PC-3 (cell line): ENCODE results near the gene GNB1. TPM values are rescaled to one million over a fixed set of nuclear protein-coding genes. Genes with fewer than 3 reads are reported as not detected.
A peak's percentile ranks its signal among the peaks of the same experiment; 100 is the strongest.

Source experiments
- ATAC-seq: fragments of 200-7000 bp; cut with Tn5 transposase; 2 replicates; pipeline ENCODE4 v1.9.1; 2020; ENCODE audit warnings: mild to moderate bottlenecking, moderate library complexity
- Bru-seq: library from RNA; stranded (reverse); fragments of 400-500 nt; gene quantifications from one replicate; lab custom pipeline; 2021; lab: Mats Ljungman, UMichigan
- BruChase-seq, 2 experiments: library from RNA; stranded (reverse); fragments of 400-500 nt; gene quantifications; one replicate each; lab custom pipeline; 2021; lab: Mats Ljungman, UMichigan
- BruUV-seq: library from RNA; stranded (reverse); fragments of 400-500 nt; replicated peaks from 2 replicates; lab custom pipeline; 2021; lab: Mats Ljungman, UMichigan
- CTCF ChIA-PET: fragments of 300-600 bp; sonication (Branson Sonifier 250); formaldehyde crosslinking; loops from one replicate; lab custom pipeline; 2022; ENCODE audit warnings: antibody characterized with exemption; lab: Charles Lee
- POLR2A ChIA-PET: fragments of 300-600 bp; sonication (Branson Sonifier 250); formaldehyde crosslinking; loops from one replicate; lab custom pipeline; 2022; ENCODE audit warnings: antibody characterized with exemption; ENCODE audit not compliant: unreplicated experiment; lab: Charles Lee
- DNase-seq: peaks from one replicate; pipeline ENCODE4 v3.0.0-alpha.2; 2015
- H2AFZ ChIP-seq: fragments of 300-600 bp; sonication (generic); 2 replicates; pipeline ENCODE4 v1.6.0; 2016; ENCODE audit warnings: antibody characterized with exemption, low read length
- H3F3A ChIP-seq: fragments of 300-600 bp; sonication (generic); one replicate; pipeline ENCODE4 v1.6.0; 2017; ENCODE audit warnings: antibody characterized with exemption, low read length, control low read depth, mild to moderate bottlenecking; ENCODE audit not compliant: unreplicated experiment
- H3K27ac ChIP-seq: fragments of 300-600 bp; sonication (generic); 2 replicates; pipeline ENCODE4 v1.5.1; 2016; ENCODE audit warnings: mild to moderate bottlenecking, low read length
- H3K27me3 ChIP-seq: fragments of 300-600 bp; sonication (generic); 2 replicates; pipeline ENCODE4 v1.6.1; 2016; ENCODE audit warnings: low read length, mixed read lengths
- H3K36me3 ChIP-seq: fragments of 300-600 bp; sonication (generic); 2 replicates; pipeline ENCODE4 v1.6.1; 2016; ENCODE audit warnings: low read depth, mixed run types, low read length, mixed read lengths
- H3K4me1 ChIP-seq: fragments of 300-600 bp; sonication (generic); 2 replicates; pipeline ENCODE4 v1.5.1; 2016; ENCODE audit warnings: low read length; ENCODE audit not compliant: insufficient read depth
- H3K4me2 ChIP-seq: fragments of 300-600 bp; sonication (generic); 2 replicates; pipeline ENCODE4 v1.6.0; 2016; ENCODE audit warnings: low read length
- H3K4me3 ChIP-seq: fragments of 300-600 bp; sonication (generic); 2 replicates; pipeline ENCODE4 v1.5.1; 2016; ENCODE audit warnings: mild to moderate bottlenecking, low read length, mixed read lengths
- H3K79me2 ChIP-seq: fragments of 300-600 bp; sonication (generic); 2 replicates; pipeline ENCODE4 v1.6.1; 2017; ENCODE audit warnings: low read length, mixed read lengths
- H3K9ac ChIP-seq: fragments of 300-600 bp; sonication (generic); 2 replicates; pipeline ENCODE4 v1.6.0; 2016; ENCODE audit warnings: mild to moderate bottlenecking, low read length
- H3K9me2 ChIP-seq: fragments of 300-600 bp; sonication (generic); replicated peaks from 2 replicates; pipeline ENCODE4 v1.6.1; 2016; ENCODE audit warnings: mixed run types, low read length, mixed read lengths
- H3K9me3 ChIP-seq: fragments of 300-600 bp; sonication (generic); 2 replicates; pipeline ENCODE4 v1.6.1; 2016; ENCODE audit warnings: low read length, mixed read lengths
- H4K20me1 ChIP-seq: fragments of 300-600 bp; sonication (generic); 2 replicates; pipeline ENCODE4 v1.6.1; 2016; ENCODE audit warnings: low read length, mixed read lengths
- CTCF ChIP-seq: fragments of 300-600 bp; sonication (generic); conservative IDR thresholded peaks from 2 replicates; pipeline ENCODE4 v1.5.1; 2017; ENCODE audit warnings: antibody characterized with exemption, low read depth, mild to moderate bottlenecking, low read length
- EZH2 ChIP-seq: fragments of 300-600 bp; sonication (generic); IDR thresholded peaks from one replicate; pipeline ENCODE4 v1.6.1; 2017; ENCODE audit warnings: antibody characterized with exemption, mild to moderate bottlenecking, low read length; ENCODE audit not compliant: unreplicated experiment
- EZH2phosphoT487 ChIP-seq: fragments of 300-600 bp; sonication (generic); IDR thresholded peaks from 2 replicates; pipeline ENCODE4 v1.6.1; 2018; ENCODE audit warnings: mild to moderate bottlenecking, antibody characterized with exemption, low read length, borderline replicate concordance
- intact Hi-C: fragments of 100-400 bp; cut with micrococcal nuclease; formaldehyde crosslinking; loops from 2 replicates; pipeline ENCODE4 v1.9.0; 2023
- long read RNA-seq: library from polyadenylated mRNA; unstranded; transcript quantifications from one replicate; pipeline ENCODE4 v2.0.0, GENCODE V29; 2021; ENCODE audit not compliant: unreplicated experiment
- total RNA-seq: library from RNA; depleted of rRNA; stranded (reverse); fragments of >200 nt; gene quantifications from 2 replicates; pipeline ENCODE4 v1.2.3, GENCODE V29; 2014; rRNA removed

Gene GNB1
- total RNA-seq = 125 and 171 TPM in 2 replicates
- percentile 95 among the genes with signal in this experiment for Bru-seq, nascent RNA
- BruChase-seq, experiment 1, labeled RNA remaining after a 6-hour chase = percentile 95 among the genes with signal in this experiment
- BruChase-seq, experiment 2, labeled RNA remaining after a 2-hour chase = percentile 96 among the genes with signal in this experiment
- long read RNA-seq, transcript GNB1-201 (12 exons, 3,132 nt) = major isoform, 1,270 of 2,126 reads
- long read RNA-seq, transcript GNB1-209 (11 exons, 3,145 nt) = minor isoform, 295 of 2,126 reads
- long read RNA-seq, partial matches to known transcripts = 134 of 2,126 reads
- long read RNA-seq, other reads (novel, unspliced or antisense) = 425 of 2,126 reads

DNA sequence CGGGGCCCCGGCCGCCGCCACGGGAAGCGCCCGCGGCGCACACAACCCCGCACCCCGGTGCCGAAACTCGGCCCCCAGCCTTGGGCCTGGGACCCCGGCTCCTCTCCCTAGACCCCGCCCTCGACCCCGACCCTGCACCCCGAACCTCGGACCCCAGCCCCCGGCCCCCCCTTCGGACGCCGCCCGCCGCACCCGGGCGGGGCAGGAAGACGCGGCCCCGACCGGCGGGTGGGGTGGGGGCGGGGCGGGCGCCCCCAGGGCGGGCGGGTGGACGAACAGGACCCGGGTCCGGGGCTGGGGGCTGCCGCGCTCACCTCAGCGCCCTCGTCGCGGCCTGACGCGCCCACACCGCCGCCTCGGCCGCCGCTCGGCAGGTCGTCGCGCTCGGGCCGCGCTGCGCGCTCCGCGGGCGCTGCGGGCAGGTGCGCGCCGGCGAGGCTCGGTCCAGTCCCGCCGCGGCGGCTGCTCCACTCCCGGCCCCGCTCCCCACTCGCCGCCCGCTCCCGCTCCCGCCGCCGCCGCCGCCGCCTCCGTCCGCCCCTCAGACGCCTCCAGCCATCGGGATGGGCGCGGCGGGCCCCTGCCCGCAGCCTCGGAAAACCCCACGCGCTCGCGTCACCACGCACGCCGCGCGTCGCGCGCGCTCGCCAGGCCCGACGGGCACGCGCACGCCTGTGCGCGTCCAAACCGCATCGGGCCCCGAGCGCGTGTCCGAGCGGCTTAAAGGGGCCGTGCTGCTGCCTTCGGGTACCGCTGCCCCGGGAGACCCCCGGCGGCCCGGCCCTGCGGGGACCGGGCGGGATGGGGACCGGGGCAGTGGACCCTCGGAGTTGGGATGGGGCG lies at the start of gene GNB1:
GNB1 (minus strand) TSS at position 582 of the 843 bp plus-strand sequence. CDS start 65,634 bp downstream, outside the sequence.
- CTCF ChIA-PET = interaction anchor here (1.0 kb wide), 1 partner anchor 18 kb away, joined by 3 read pairs; no protein-coding TSS in a partner anchor
- Histone ChIP-seq H3K4me3 (peak within 1 kb of the TSS; percentile 93), H4K20me1 (peaks cover 43% of the 10 kb centered on the region), H3K36me3 (no peaks in the 10 kb centered on the region), H3K4me2 (peak within 1 kb of the TSS; percentile 99), H3K9me3 (no peaks in the 10 kb centered on the region), H3K9ac (peak within 1 kb of the TSS; percentile 93), H3K27ac (peak within 1 kb of the TSS; percentile 33), H3K27me3 (no peaks in the 10 kb centered on the region), H3K9me2 (no peaks in the 10 kb centered on the region), H3K4me1 (peaks cover 45% of the 10 kb centered on the region), H3K79me2 (peaks cover 58% of the 10 kb centered on the region), H3F3A (no peaks in the 10 kb centered on the region), H2AFZ (peak within 1 kb of the TSS; percentile 71)
- DNase-seq (peak; percentile 99), ATAC-seq (peak; percentile 57)
- POLR2A ChIA-PET = no interaction called here
- intact Hi-C loops = loop anchor here (2.0 kb wide), 1 partner anchor 18 kb away; no protein-coding TSS in a partner anchor
- no peak for TF ChIP-seq EZH2
- BruUV-seq = no TSS peak

DNA sequence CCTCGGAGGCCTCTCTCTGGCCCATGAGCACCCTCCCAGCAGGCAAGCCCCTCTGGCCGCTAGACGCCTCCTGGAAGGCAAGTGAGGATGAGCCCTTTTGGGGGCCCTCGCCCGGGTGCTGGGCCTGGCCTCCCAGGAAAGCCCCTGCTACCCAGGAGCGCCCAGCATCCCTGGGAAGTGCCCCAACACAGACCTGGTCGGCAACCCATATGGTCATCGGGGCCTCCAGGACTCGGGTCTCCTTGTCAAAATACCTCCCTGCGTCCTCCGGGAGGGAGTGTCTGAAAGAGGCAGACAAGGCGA lies 49.2 kb upstream of the GNB1 start:
- TF ChIP-seq EZH2phosphoT487 (no peak), EZH2 (no peak), CTCF (no peak)
- Histone ChIP-seq H3K27ac (no peak overlapping the region), H3K9ac (no peak overlapping the region), H3K9me2 (no peaks in the 10 kb centered on the region), H2AFZ (no peak overlapping the region), H3K27me3 (no peaks in the 10 kb centered on the region), H4K20me1 (no peaks in the 10 kb centered on the region), H3K4me2 (no peak overlapping the region), H3K4me1 (peaks cover 4% of the 10 kb centered on the region; the same call in 1 of the 2 replicates), H3K4me3 (no peak overlapping the region), H3F3A (no peaks in the 10 kb centered on the region), H3K36me3 (no peaks in the 10 kb centered on the region), H3K79me2 (no peaks in the 10 kb centered on the region), H3K9me3 (no peaks in the 10 kb centered on the region)
- no TSS peak for BruUV-seq
- POLR2A ChIA-PET = no interaction called here
- ATAC-seq (no peak), DNase-seq (no peak)
- CTCF ChIA-PET = no interaction called here
- intact Hi-C loops = no loop called here

- no peaks in the 10 kb centered on the region for H3K9me3 ChIP-seq
- ChIA-PET POLR2A (no interaction called here), CTCF (no interaction called here)
- intact Hi-C loops = no loop called here
- no peak overlapping the region for H2AFZ ChIP-seq
- no peak overlapping the region for H3K9ac ChIP-seq
- no peak overlapping the region for H3K4me2 ChIP-seq
- H4K20me1 ChIP-seq = no peaks in the 10 kb centered on the region
- TF ChIP-seq EZH2 (no peak), EZH2phosphoT487 (no peak)
- H3K36me3 ChIP-seq = no peaks in the 10 kb centered on the region
- no TSS peak for BruUV-seq
- no peak overlapping the region for H3K4me3 ChIP-seq
- H3F3A ChIP-seq = no peaks in the 10 kb centered on the region
- no peak overlapping the region for H3K27ac ChIP-seq
- ATAC-seq (no peak), DNase-seq (no peak)
- H3K79me2 ChIP-seq = no peaks in the 10 kb centered on the region
- H3K27me3 ChIP-seq = no peaks in the 10 kb centered on the region
- peaks cover 4% of the 10 kb centered on the region; the same call in 1 of the 2 replicates for H3K4me1 ChIP-seq
- H3K9me2 ChIP-seq = no peaks in the 10 kb centered on the region
Observed at GRCh38 chr1:1939296-1940122, 48.6 kb upstream of the GNB1 start.
